B cell (primary cell): Measurements from ENCODE around the gene PRKAG2. TPM values are rescaled to one million over a fixed set of nuclear protein-coding genes. Genes with fewer than 3 reads are reported as not detected.

ENCODE experiments used
- ATAC-seq: fragments of 200-7000 bp; cut with Tn5 transposase; one replicate; pipeline ENCODE4 v1.10.0; 2021; ENCODE audit warnings: low read depth, mild to moderate bottlenecking, moderate number of reproducible peaks, moderate library complexity
- CTCF ChIA-PET: fragments of 350-600 bp; sonication (Branson Sonifier 250); formaldehyde crosslinking; loops from one replicate; lab custom pipeline; 2021; ENCODE audit warnings: antibody characterized with exemption, inconsistent platforms; lab: Charles Lee
- POLR2A ChIA-PET: fragments of 350-600 bp; sonication (Branson Sonifier 250); formaldehyde crosslinking; loops from one replicate; lab custom pipeline; 2021; ENCODE audit warnings: antibody characterized with exemption; lab: Charles Lee
- DNase-seq: peaks from one replicate; pipeline ENCODE4 v3.0.0; 2013
- H2AFZ ChIP-seq: 2 replicates; pipeline ENCODE4 v1.6.1; 2012; ENCODE audit warnings: mild to moderate bottlenecking, low read depth, low read length; ENCODE audit not compliant: insufficient read depth, poor library complexity, severe bottlenecking
- H3K27ac ChIP-seq, 2 donors: 1 replicate in 1 of 2; 2 replicates in 1 of 2; pipeline ENCODE4 v1.5.1; 2012 to 2013; ENCODE audit warnings: low read length in 2 of 2, mild to moderate bottlenecking in 2 of 2, moderate library complexity in 1 of 2
- H3K27me3 ChIP-seq, 4 experiments: fragments of 200-600 bp in 1 of 4; sonication (generic) in 1 of 4; replicated peaks in 1 of 4; 1 replicate in 2 of 4; 2 replicates in 2 of 4; pipeline versions ENCODE4 v1.6.1 to v1.7.0; 2013 to 2016; ENCODE audit warnings: low read length in 3 of 4, mild to moderate bottlenecking in 2 of 4, mixed read lengths in 1 of 4, moderate library complexity in 1 of 4; ENCODE audit not compliant: insufficient read depth in 4 of 4, control insufficient read depth in 3 of 4; ENCODE audit errors: control extremely low read depth in 1 of 4
- H3K36me3 ChIP-seq, 2 experiments: replicated peaks in 1 of 2; 1 replicate in 1 of 2; 2 replicates in 1 of 2; pipeline versions ENCODE4 v1.6.1 to v1.7.1; 2013; ENCODE audit warnings: low read length in 1 of 2; ENCODE audit not compliant: insufficient read depth in 2 of 2, control insufficient read depth in 1 of 2; ENCODE audit errors: control extremely low read depth in 1 of 2, extremely low read depth in 1 of 2
- H3K4me1 ChIP-seq, 2 donors: fragments of 200-600 bp in 1 of 2; sonication (generic) in 1 of 2; 1 replicate in 1 of 2; 2 replicates in 1 of 2; pipeline versions ENCODE4 v1.5.1 to v1.6.1; 2013 to 2017; ENCODE audit warnings: low read length in 2 of 2; ENCODE audit not compliant: control insufficient read depth in 2 of 2, insufficient read depth in 2 of 2
- H3K4me2 ChIP-seq: replicated peaks from 2 replicates; pipeline ENCODE3; 2012; ENCODE audit warnings: mild to moderate bottlenecking, low read depth, low read length; ENCODE audit not compliant: poor library complexity, severe bottlenecking
- H3K4me3 ChIP-seq, 5 experiments: fragments of 200-600 bp in 1 of 5; sonication (generic) in 1 of 5; 1 replicate in 3 of 5; 2 replicates in 2 of 5; pipeline versions ENCODE4 v1.5.1 to v1.7.0; 2011 to 2016; ENCODE audit warnings: low read length in 4 of 5, mild to moderate bottlenecking in 4 of 5, low read depth in 2 of 5, control low read depth in 1 of 5, moderate library complexity in 1 of 5; ENCODE audit not compliant: insufficient read depth in 1 of 5; ENCODE audit errors: control extremely low read depth in 1 of 5, extremely low read depth in 1 of 5
- H3K79me2 ChIP-seq: fragments of 200-600 bp; sonication (generic); one replicate; pipeline ENCODE4 v1.6.0; 2016; ENCODE audit warnings: low read length; ENCODE audit not compliant: control insufficient read depth, insufficient read depth
- H3K9ac ChIP-seq: fragments of 200-600 bp; sonication (generic); 2 replicates; pipeline ENCODE4 v1.6.1; 2017; ENCODE audit warnings: mild to moderate bottlenecking, low read length, moderate library complexity
- H3K9me3 ChIP-seq, 3 donors: one replicate each; pipeline versions ENCODE4 v1.6.1 to v1.7.1; 2013; ENCODE audit warnings: low read length in 2 of 3; ENCODE audit not compliant: control insufficient read depth in 2 of 3, insufficient read depth in 1 of 3; ENCODE audit errors: control extremely low read depth in 1 of 3
- H4K20me1 ChIP-seq: 2 replicates; pipeline ENCODE4 v1.6.0; 2012; ENCODE audit warnings: mild to moderate bottlenecking, low read length; ENCODE audit not compliant: insufficient read depth, control insufficient read depth, poor library complexity, severe bottlenecking
- H3K27ac Mint-ChIP-seq: one replicate; pipeline ENCODE4 v1.8.0; 2021; ENCODE audit warnings: mixed read lengths
- H3K27me3 Mint-ChIP-seq: one replicate; pipeline ENCODE4 v1.8.0; 2021; ENCODE audit warnings: mixed read lengths
- H3K4me1 Mint-ChIP-seq: one replicate; pipeline ENCODE4 v1.8.0; 2021; ENCODE audit warnings: mixed read lengths
- H3K4me3 Mint-ChIP-seq: one replicate; pipeline ENCODE4 v1.8.0; 2021; ENCODE audit warnings: mixed read lengths
- H3K9me3 Mint-ChIP-seq: one replicate; pipeline ENCODE4 v1.8.0; 2022; ENCODE audit warnings: mixed read lengths; ENCODE audit not compliant: insufficient read depth
- CTCF ChIP-seq: fragments of 200-600 bp; IDR thresholded peaks from one replicate; pipeline ENCODE4 v1.8.0; 2022; ENCODE audit warnings: antibody characterized with exemption, mild to moderate bottlenecking
- EZH2 ChIP-seq: IDR thresholded peaks from 2 replicates; pipeline ENCODE4 v1.6.1; 2012; ENCODE audit warnings: borderline replicate concordance, low read depth, mild to moderate bottlenecking, moderate library complexity, low read length; ENCODE audit not compliant: insufficient read depth, poor library complexity, severe bottlenecking
- WGBS: methylation state at CpG from one replicate; pipeline ENCODE4 v1.1.5; 2013; ENCODE audit warnings: missing lambda C conversion rate; ENCODE audit not compliant: insufficient coverage; 5-methylcytosine and 5-hydroxymethylcytosine counted together
- intact Hi-C: fragments of 100-400 bp; cut with micrococcal nuclease; formaldehyde crosslinking; loops from one replicate; pipeline ENCODE4 v1.10.0; 2022
- polyA plus RNA-seq: library from polyadenylated mRNA; depleted of rRNA; stranded (reverse); fragments of >200 nt; gene quantifications from 2 replicates; pipeline ENCODE4 v1.2.3, GENCODE V29; 2012
- total RNA-seq, 2 donors: library from RNA; stranded (reverse); fragments of 120-200 nt in 1 of 2; gene quantifications; 1 replicate in 1 of 2; 2 replicates in 1 of 2; pipeline versions ENCODE4 v1.2.3 to v1.2.4, GENCODE V29; 2013 to 2022

Gene PRKAG2
- total and polyA plus RNA-seq, 2 donors (not counting 1 experiment from before 2014, with no cell fraction given): 22.1 to 56.3 TPM

- Histone ChIP-seq H3K4me1 (no peaks in the 10 kb centered on the region), H4K20me1 (peaks cover 35% of the 10 kb centered on the region), H3K27ac (no peak overlapping the region), H2AFZ (no peak overlapping the region), H3K79me2 (peaks cover 81% of the 10 kb centered on the region), H3K9ac (no peak overlapping the region), H3K4me3 (no peak overlapping the region), H3K36me3 (peaks cover 0 to 8% of the 10 kb centered on the region in 2 experiments), H3K4me2 (no peak overlapping the region), H3K9me3 (no peaks in the 10 kb centered on the region), H3K27me3 (no peaks in the 10 kb centered on the region)
- intact Hi-C loops: no loop called here
- Mint-ChIP-seq H3K4me3 (no peak overlapping the region), H3K27me3 (no peaks in the 10 kb centered on the region), H3K27ac (no peak overlapping the region), H3K9me3 (no peaks in the 10 kb centered on the region), H3K4me1 (no peaks in the 10 kb centered on the region)
- CTCF ChIA-PET: interaction anchor here (1.7 to 2.8 kb wide), 2 partner anchors 133 to 136 kb away, joined by 3 to 32 read pairs; no protein-coding TSS in a partner anchor
- ATAC-seq (no peak), DNase-seq (no peak)
- POLR2A ChIA-PET: no interaction called here
- TF ChIP-seq CTCF: no peak
- no peak for TF ChIP-seq EZH2
- 90% methylated on average over 15 of the region's 18 CpGs for WGBS
Observed at GRCh38 chr7:151624246-151624928, 252.5 kb downstream of the PRKAG2 start.

- intact Hi-C loops: no loop called here
- Histone ChIP-seq H3K9me3 (no peaks in the 10 kb centered on the region), H2AFZ (no peak overlapping the region), H3K36me3 (peaks cover 0 to 13% of the 10 kb centered on the region in 2 experiments), H4K20me1 (peaks cover 30% of the 10 kb centered on the region), H3K27ac (no peak overlapping the region), H3K27me3 (no peaks in the 10 kb centered on the region), H3K79me2 (peaks cover 81% of the 10 kb centered on the region), H3K4me2 (no peak overlapping the region), H3K4me1 (no peaks in the 10 kb centered on the region), H3K4me3 (no peak overlapping the region), H3K9ac (no peak overlapping the region)
- DNase-seq: no peak
- Mint-ChIP-seq H3K9me3 (no peaks in the 10 kb centered on the region), H3K4me3 (no peak overlapping the region), H3K27ac (no peak overlapping the region), H3K27me3 (no peaks in the 10 kb centered on the region), H3K4me1 (no peaks in the 10 kb centered on the region)
- CTCF ChIA-PET: no interaction called here
- TF ChIP-seq CTCF (no peak), EZH2 (no peak)
- POLR2A ChIA-PET: no interaction called here
- 100% methylated on average over 1 of the region's 6 CpGs for WGBS
- no peak for ATAC-seq
Observed at GRCh38 chr7:151623766-151624165, 253.1 kb downstream of the PRKAG2 start.
